SKM-1 treated with dmso at 0.1 percent for 144 hours (cell line): ENCODE data around the gene KRT85.
"Not testable (repeated sequence)": the region's sequence is repeated elsewhere in the genome, so short reads cannot be mapped to it uniquely, and the experiment has no call there.

Experiments
- DNase-seq: peaks from one replicate; lab custom pipeline; 2025; ENCODE audit not compliant: unreplicated experiment; lab: John Stamatoyannopoulos, UW

KRT85 gene

GRCh38 chr12:52366738-52367485 lies at the start of gene KRT85:
Gene KRT85, minus strand, starts transcription at chr12:52367481. Its CDS starts 76 bp downstream, at chr12:52367405.
- no peak for DNase-seq

GRCh38 chr12:52416795-52417194 lies 49.5 kb upstream of the KRT85 start:
- DNase-seq, result no peak

- no peak for DNase-seq
Measured at GRCh38 chr12:52415870-52416750, 48.8 kb upstream of the KRT85 start.

- DNase-seq, result no peak
Measured at GRCh38 chr12:52414936-52415335, 47.7 kb upstream of the KRT85 start.

GRCh38 chr12:52413782-52414345 lies 46.6 kb upstream of the KRT85 start:
- DNase-seq, result no peak

GRCh38 chr12:52413202-52413601 lies 45.9 kb upstream of the KRT85 start:
- DNase-seq, result no peak

- DNase-seq, result no peak
Measured at GRCh38 chr12:52411815-52412214, 44.5 kb upstream of the KRT85 start.

- DNase-seq, result not testable (repeated sequence)
Measured at GRCh38 chr12:52410589-52411248, 43.4 kb upstream of the KRT85 start.

- DNase-seq, result no peak
Measured at GRCh38 chr12:52407918-52408317, 40.6 kb upstream of the KRT85 start.

GRCh38 chr12:52405922-52406385 lies 38.7 kb upstream of the KRT85 start, which contains the start of gene KRT82:
Gene KRT82, minus strand, starts transcription at chr12:52406335. Its CDS starts 58 bp downstream, at chr12:52406277.
- no peak for DNase-seq

GRCh38 chr12:52404951-52405350 lies 37.7 kb upstream of the KRT85 start:
- no peak for DNase-seq

GRCh38 chr12:52403561-52403960 lies 36.3 kb upstream of the KRT85 start:
- DNase-seq, result no peak

- no peak for DNase-seq
Measured at GRCh38 chr12:52402873-52403540, 35.7 kb upstream of the KRT85 start.

GRCh38 chr12:52402377-52402776 lies 35.1 kb upstream of the KRT85 start:
- DNase-seq, result no peak

GRCh38 chr12:52401926-52402325 lies 34.6 kb upstream of the KRT85 start:
- DNase-seq, result no peak

- no peak for DNase-seq
Measured at GRCh38 chr12:52401526-52401925, 34.2 kb upstream of the KRT85 start.

GRCh38 chr12:52400906-52401305 lies 33.6 kb upstream of the KRT85 start:
- no peak for DNase-seq

GRCh38 chr12:52399756-52400155 lies 32.5 kb upstream of the KRT85 start:
- DNase-seq, result no peak

- DNase-seq, result no peak
Measured at GRCh38 chr12:52398176-52398575, 30.9 kb upstream of the KRT85 start.

GRCh38 chr12:52396656-52397055 lies 29.4 kb upstream of the KRT85 start:
- DNase-seq, result no peak
